Renal cortical epithelial cell (primary cell): ENCODE measurements around the gene CACFD1. TPM values are rescaled to one million over a fixed set of nuclear protein-coding genes. Genes with fewer than 3 reads are reported as not detected.

Source experiments
- DNase-seq: peaks from one replicate; pipeline ENCODE4 v3.0.0-alpha.2; 2011; ENCODE audit warnings: low read depth
- total RNA-seq: library from RNA; depleted of rRNA; stranded (reverse); fragments of >200 nt; gene quantifications from 2 replicates; pipeline ENCODE4 v1.2.3, GENCODE V29; 2014

CACFD1 gene
- 9.2 and 22.0 TPM in 2 replicates for total RNA-seq

DNA sequence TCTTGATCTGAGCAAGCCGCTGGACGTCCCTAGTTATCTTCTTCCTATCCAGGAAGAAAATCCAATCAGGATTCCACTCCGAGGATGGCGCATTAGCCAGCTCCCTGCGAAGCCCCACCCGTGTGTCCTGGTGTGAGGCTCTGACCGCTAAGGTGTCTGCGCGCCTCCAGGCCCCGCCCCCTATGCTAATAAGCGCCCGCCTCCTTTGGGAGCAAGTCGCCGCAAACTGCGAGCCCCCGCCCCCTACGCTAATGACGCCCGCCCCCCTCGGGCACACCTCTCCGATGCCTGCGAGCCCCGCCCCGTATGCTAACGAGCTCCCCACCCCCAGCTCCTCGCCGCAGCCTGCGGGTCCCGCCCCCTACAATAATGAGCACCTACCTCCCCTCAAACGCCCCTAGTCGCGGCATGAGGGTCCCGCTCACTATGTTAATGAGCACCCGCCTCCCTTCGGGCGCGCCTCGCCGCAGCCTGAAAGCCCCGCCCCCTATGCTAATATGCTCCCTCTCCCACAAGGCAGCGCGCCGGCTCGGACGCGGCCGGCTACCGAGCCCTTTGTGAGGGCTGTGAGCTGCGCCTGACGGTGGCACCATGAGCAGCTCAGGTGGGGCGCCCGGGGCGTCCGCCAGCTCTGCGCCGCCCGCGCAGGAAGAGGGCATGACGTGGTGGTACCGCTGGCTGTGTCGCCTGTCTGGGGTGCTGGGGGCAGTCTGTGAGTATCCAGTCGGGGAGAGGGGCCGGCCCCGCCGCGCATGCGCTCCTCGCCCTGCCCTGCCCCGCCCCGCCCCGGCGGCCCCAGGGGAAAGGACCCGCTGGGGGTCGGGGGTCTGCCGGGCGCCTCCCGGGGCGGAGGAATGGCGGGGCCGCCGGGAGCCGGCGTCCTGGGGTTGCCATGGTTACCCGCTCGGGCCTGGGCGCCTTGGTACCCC, at the start of gene CACFD1:
Gene CACFD1, plus strand, starts transcription at position 503 of the 929 bp plus-strand sequence. Its CDS starts 89 bp downstream, at position 592.
- DNase-seq, result peak; percentile 81

DNA sequence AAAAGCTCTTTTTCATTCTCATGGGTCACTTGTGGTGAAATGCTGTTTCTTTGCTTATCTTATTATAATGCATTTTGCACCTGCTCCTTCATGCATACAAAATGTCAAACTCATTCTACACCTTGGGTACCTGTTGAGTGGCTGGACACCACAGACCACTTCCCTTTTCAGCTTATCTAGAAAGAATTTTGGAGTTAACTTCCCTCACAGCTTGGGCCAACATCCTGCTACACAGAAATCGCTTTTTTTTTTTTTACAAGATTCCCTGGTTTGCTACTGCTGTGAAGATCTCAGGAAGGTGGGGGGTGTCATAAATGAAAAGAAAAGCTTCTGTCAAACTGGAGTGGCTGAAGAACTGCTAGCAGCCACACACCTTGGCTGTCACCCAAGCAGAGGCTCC, 44.6 kb upstream of the CACFD1 start:
- DNase-seq, result no peak

- peak; percentile 59 for DNase-seq
Measured at GRCh38 chr9:133417541-133418461, 42.0 kb upstream of the CACFD1 start, which contains the start of gene REXO4. Gene REXO4 (minus strand): TSS chr9:133418010. CDS start chr9:133417844, 166 bp downstream.

GRCh38 chr9:133419005-133419404, 40.8 kb upstream of the CACFD1 start:
- DNase-seq, result no peak

DNA sequence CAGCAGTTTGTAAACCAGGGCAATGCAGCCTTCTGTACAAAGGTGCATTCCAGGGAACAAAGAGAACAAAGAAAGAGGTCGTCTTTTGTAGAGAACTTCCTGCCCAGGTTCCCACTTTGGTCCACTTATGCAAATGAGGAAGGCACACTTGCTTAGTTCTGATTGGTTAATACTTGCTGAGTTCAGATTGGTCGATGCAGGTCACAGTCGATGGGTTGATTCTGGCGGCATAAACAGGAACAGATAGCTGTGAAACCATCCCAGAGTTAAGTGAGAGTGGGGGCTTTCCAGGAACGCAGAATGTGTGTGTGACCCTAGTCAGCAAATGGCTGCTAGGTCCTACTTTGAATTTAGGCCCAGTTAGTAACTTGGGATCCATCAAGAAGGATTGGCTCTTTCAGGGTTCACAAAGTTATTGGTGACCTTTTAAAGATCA, 39.4 kb upstream of the CACFD1 start:
- no peak for DNase-seq

DNA sequence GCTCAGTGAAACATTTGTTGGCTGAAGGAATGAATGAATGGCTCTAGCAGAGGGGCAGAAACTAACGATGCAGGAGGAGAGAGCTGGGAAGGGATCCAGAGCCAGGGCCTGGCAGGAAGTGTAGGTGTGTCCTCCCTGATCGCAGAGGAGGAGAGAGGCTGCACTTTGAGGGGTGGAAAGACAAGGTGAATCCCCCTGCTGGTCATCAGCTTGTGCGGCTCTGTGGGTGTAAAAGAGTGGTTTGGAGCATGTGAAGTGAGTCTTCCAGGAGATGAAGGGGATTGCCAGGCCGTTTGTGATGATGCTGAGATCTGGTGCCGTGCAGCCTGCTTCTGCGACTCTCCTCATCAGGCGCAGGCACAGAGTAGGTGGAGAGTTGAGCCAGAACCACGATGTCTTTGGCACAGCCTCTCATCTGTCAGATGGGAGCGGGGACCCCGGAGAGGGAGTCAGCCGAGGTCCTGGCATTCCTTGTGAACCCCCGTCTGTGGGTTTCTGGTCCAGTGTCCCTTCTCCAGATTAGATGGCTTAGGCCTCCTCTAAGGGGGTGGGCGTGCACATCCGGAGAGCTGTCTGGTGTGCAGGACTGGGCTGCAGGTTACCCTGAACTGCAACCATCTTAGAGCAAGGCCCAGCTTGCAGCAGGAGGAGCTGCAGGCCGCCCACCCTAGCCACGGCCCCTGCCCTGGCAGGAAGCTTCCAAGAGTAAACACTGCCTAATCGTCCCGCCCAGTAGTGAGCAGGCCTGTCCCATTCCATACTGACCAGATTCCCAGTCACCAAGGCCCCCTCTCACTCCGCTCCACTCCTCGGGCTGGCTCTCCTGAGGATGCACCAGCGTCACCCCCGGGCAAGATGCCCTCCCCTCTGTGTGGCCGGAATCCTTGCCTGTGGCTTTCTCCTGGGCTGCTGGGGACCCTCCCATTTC, 37.9 kb upstream of the CACFD1 start, which contains the start of gene ADAMTS13:
Gene ADAMTS13, plus strand, starts transcription at position 753 of the 928 bp plus-strand sequence. Its CDS starts 77 bp downstream, at position 830.
- no peak for DNase-seq

DNA sequence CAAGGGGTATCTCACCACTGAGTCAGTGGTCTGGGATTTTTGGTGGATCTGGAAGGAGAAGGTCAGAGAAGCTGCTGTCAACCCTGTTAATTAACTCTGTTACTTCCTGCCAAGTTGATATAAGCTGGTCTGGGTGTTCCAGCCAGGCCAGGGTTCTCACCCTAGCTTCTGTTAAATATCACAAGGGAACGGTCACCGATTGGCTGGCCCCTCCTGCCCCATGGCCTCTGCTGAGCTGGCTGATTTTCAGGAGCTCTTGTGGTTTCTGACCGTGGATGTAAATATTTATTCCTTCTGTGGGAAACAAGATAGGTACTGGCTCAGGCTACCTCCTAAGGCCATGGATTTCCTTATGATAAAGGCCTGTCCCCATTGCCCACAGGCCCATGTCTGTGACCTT, 36.6 kb upstream of the CACFD1 start:
- no peak for DNase-seq

DNA sequence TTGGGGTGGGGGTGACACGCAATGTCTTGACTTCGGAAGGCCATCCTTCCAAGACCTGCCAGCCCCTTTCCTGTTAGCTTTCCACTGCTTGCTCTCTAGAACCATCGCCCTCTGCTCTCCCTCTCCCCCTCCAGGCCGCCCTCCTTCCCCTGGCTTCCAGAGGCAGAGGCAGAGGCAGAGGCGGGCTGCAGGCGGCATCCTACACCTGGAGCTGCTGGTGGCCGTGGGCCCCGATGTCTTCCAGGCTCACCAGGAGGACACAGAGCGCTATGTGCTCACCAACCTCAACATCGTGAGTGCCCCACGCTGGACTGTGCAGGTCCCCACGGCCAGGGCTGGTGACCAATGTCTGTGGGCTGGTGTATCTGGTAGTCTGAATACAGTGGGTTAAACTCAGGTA, 35.6 kb upstream of the CACFD1 start:
- no peak for DNase-seq

- DNase-seq, result no peak
Measured at GRCh38 chr9:133425049-133425632, 34.6 kb upstream of the CACFD1 start.

DNA sequence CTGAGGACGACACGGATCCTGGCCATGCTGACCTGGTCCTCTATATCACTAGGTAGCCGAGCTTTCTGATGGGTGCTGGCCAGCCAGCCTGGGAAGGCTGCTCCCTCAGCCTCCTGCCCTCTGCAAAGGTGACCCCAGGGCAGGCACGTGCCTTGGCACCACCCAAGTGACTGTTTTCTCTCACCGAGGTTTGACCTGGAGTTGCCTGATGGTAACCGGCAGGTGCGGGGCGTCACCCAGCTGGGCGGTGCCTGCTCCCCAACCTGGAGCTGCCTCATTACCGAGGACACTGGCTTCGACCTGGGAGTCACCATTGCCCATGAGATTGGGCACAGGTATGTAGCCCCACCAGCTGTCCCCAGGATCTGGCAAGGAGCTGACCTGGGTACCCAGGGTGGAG, 33.8 kb upstream of the CACFD1 start:
- no peak for DNase-seq

DNA sequence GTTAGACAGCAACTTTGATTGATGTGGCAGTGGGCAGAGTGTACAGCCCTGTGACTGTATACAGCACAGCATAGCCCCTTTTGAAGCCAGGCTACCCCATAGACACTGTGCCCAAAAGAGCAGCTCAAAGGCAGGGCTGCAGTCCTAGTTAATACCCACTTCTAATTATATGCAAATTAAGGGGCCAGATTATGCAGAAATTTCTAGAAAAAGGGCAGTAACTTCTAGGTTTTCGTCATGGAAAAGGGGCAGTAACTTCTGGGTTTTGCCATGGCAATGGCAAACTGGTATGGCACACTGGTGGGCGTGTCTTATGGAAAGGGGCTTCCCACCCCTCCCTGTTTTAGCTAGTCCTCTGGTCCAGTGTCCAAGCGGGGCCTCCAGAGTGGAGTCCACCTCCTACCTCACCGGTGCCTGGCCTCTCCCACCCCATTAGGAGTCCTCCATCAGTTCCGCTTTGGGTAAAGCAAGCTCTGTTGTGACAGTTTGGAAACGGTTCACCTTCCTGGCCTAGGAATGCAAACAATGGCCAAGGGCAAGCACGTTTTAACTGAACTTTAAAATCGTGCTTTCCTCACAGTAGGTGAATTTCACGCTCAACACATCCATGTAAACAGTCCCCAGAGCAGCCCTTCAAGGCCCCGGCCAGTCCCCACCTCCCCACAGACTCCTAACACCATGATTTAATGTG, 32.0 kb upstream of the CACFD1 start:
- DNase-seq, result no peak

DNA sequence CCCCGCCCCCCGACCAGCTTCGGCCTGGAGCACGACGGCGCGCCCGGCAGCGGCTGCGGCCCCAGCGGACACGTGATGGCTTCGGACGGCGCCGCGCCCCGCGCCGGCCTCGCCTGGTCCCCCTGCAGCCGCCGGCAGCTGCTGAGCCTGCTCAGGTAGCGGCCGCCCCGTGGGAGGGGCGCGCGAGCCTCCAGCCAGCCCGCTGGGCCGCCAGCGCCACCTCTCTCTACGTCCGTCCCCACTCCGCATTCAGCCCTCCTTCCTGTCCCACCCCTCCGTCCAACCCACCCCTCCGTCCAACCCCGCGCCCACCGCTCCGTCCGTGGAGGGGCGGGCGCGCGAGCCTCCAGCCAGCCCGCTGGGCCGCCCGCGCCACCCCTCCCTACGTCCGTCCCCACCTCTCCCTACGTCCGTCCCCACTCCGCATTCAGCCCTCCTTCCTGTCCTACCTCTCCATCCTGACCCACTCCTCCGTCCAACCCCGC, 31.1 kb upstream of the CACFD1 start:
- DNase-seq, result no peak

DNA sequence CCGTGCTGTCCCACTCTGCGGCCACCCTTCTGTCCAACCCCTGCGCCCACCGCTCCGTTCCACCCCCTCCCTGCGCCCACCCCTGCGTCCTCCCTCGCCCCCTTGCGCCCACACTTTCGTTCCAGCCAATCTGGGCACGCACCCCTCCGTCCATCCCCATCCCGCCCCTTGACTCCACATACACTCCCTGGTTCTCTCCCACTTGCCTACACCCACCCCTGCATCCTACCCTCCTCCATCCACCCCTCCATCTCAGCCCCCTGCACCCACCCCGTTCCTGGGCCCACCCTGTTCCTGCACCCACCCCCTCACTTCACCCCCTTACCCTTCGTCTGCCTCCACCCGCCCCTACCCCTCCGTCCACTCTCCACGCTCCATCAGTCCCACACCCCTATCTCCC, 30.6 kb upstream of the CACFD1 start:
- DNase-seq, result no peak

DNA sequence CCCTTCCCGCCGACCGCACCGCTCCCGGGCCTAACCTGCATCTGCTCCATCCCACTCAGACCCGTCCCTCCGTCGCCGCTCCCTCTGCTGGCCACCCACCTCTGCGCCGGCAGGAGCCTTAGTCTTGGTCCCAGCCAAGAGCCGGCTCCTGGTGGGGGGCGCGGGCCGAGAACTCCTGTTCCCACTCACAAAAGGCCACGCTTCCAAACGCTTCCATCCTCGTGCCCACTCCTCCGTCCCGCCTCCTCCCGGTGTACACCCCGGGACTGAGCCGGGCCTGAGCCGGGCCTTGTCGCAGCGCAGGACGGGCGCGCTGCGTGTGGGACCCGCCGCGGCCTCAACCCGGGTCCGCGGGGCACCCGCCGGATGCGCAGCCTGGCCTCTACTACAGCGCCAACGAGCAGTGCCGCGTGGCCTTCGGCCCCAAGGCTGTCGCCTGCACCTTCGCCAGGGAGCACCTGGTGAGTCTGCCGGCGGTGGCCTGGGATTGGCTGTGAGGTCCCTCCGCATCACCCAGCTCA, 30.1 kb upstream of the CACFD1 start:
- no peak for DNase-seq

- no peak for DNase-seq
Measured at GRCh38 chr9:133430244-133430643, 29.5 kb upstream of the CACFD1 start.

- DNase-seq, result no peak
Measured at GRCh38 chr9:133433351-133433843, 26.4 kb upstream of the CACFD1 start.

DNA sequence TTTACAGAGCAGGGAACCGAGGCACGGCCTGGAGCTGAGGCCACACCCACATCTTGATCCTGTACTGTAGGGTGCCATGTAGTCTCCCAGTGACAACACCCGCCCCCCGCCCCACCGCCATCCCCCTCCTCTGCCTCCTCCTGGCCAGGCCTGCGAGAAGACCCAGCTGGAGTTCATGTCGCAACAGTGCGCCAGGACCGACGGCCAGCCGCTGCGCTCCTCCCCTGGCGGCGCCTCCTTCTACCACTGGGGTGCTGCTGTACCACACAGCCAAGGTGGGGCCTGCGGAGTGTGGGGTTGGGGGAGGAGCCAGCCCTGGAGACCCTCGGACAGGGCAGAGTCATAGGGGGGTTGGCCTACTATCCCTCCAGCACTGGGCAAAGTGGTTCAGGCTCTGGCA, 23.1 kb upstream of the CACFD1 start:
- DNase-seq, result no peak

DNA sequence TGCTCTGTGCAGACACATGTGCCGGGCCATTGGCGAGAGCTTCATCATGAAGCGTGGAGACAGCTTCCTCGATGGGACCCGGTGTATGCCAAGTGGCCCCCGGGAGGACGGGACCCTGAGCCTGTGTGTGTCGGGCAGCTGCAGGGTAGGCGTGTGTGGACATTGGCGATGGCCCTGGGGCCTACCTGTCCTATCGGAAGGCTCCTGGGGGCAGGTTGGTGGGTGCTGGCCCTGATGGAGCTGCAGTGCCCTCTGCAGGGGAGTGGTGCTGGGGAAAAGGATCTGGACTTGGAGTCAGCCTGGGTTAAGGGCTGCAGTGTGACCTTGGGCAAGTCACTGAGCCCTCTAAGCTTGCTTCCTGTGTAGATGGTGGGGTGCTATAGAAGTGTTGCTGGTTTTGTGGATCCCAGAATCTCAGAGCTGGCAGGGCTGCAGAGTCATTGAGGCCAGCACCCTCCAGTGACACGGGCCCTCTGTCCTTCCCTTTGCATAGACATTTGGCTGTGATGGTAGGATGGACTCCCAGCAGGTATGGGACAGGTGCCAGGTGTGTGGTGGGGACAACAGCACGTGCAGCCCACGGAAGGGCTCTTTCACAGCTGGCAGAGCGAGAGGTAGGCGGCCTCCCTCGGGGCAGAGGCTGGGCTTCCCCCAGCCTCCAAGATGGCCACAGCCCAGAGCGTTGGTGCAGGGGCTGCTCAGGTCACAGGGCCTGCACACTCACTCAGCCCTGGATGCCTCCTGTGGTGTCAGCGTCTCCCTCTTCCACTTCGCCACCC, 21.8 kb upstream of the CACFD1 start:
- DNase-seq, result no peak

- DNase-seq, result no peak
Measured at GRCh38 chr9:133439337-133439736, 20.4 kb upstream of the CACFD1 start.
